Measurements from ENCODE around the gene UBALD2.
"Not testable (repeated sequence)": the region's sequence is repeated elsewhere in the genome, so short reads cannot be mapped to it uniquely, and the experiment has no call there.

UBALD2 gene

DNA sequence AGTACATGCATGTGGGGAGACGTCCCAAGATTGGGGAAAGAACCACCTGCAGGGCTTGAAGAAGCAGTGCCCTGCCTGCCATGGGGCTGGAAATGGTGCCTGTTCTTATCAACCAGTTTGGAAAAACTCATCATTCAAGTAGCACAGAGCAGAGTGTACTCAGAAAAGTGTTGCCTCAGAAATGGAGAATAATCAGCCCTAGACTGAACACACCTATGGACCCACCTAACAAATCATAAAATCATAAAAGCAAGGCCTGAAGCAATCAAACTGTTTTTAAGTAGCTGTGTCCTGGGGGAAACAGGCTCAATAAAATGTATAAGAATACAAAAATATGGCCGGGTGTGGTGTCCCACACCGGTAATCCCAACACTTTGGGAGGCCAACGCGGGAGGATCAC, 31.7 kb downstream of the UBALD2 start:
- H2AFZ ChIP-seq: no peak overlapping the region
- H3K36me3 ChIP-seq (ENCODE audit: control insufficient read depth, insufficient read depth, low read length): no peaks in the 10 kb centered on the region
- H3K27me3 ChIP-seq (ENCODE audit: control insufficient read depth, insufficient read depth, low read length): no peaks in the 10 kb centered on the region
- no peak overlapping the region for H3K4me2 ChIP-seq (ENCODE audit: low read length)
- no peak overlapping the region for H3K27ac ChIP-seq
- TF ChIP-seq, protein P1, sequence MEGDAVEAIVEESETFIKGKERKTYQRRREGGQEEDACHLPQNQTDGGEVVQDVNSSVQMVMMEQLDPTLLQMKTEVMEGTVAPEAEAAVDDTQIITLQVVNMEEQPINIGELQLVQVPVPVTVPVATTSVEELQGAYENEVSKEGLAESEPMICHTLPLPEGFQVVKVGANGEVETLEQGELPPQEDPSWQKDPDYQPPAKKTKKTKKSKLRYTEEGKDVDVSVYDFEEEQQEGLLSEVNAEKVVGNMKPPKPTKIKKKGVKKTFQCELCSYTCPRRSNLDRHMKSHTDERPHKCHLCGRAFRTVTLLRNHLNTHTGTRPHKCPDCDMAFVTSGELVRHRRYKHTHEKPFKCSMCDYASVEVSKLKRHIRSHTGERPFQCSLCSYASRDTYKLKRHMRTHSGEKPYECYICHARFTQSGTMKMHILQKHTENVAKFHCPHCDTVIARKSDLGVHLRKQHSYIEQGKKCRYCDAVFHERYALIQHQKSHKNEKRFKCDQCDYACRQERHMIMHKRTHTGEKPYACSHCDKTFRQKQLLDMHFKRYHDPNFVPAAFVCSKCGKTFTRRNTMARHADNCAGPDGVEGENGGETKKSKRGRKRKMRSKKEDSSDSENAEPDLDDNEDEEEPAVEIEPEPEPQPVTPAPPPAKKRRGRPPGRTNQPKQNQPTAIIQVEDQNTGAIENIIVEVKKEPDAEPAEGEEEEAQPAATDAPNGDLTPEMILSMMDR (IDR thresholded peaks at IDR 0.05): no peak
- no peaks in the 10 kb centered on the region for H3K79me2 ChIP-seq
- no peak overlapping the region for H3K4me3 ChIP-seq (ENCODE audit: low read depth, low read length)
- no peaks in the 10 kb centered on the region for H3K4me1 ChIP-seq
- no peak overlapping the region for H3K9ac ChIP-seq
- H3K9me3 ChIP-seq (ENCODE audit: control insufficient read depth, low read length): no peaks in the 10 kb centered on the region

DNA sequence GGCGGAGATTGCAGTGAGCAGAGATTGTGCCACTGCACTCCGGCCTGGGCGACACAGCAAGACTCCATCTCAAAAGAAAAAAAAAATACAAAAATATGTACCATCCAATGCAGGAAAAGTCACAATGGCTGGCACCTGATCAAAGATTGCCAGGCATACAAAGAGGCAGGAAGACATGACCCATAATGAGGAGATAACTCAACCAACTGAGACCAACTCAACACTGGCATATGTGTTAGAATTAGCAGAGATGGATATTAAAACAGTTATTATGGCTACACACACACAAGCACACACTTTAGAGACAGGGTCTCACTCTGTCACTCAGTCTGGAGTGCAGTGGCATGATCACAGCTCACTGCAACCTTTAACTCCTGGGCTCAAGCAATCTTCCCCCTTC, 32.3 kb downstream of the UBALD2 start:
- Histone ChIP-seq H3K4me1 (no peaks in the 10 kb centered on the region), H2AFZ (no peak overlapping the region), H3K4me2 (ENCODE audit: low read length) (no peak overlapping the region), H3K4me3 (ENCODE audit: low read depth, low read length) (no peak overlapping the region), H3K79me2 (no peaks in the 10 kb centered on the region), H3K9ac (no peak overlapping the region), H3K9me3 (ENCODE audit: control insufficient read depth, low read length) (no peaks in the 10 kb centered on the region), H3K27ac (no peak overlapping the region), H3K27me3 (ENCODE audit: control insufficient read depth, insufficient read depth, low read length) (no peaks in the 10 kb centered on the region), H3K36me3 (ENCODE audit: control insufficient read depth, insufficient read depth, low read length) (no peaks in the 10 kb centered on the region)
- TF ChIP-seq, protein P1 (IDR thresholded peaks at IDR 0.05): no peak

DNA sequence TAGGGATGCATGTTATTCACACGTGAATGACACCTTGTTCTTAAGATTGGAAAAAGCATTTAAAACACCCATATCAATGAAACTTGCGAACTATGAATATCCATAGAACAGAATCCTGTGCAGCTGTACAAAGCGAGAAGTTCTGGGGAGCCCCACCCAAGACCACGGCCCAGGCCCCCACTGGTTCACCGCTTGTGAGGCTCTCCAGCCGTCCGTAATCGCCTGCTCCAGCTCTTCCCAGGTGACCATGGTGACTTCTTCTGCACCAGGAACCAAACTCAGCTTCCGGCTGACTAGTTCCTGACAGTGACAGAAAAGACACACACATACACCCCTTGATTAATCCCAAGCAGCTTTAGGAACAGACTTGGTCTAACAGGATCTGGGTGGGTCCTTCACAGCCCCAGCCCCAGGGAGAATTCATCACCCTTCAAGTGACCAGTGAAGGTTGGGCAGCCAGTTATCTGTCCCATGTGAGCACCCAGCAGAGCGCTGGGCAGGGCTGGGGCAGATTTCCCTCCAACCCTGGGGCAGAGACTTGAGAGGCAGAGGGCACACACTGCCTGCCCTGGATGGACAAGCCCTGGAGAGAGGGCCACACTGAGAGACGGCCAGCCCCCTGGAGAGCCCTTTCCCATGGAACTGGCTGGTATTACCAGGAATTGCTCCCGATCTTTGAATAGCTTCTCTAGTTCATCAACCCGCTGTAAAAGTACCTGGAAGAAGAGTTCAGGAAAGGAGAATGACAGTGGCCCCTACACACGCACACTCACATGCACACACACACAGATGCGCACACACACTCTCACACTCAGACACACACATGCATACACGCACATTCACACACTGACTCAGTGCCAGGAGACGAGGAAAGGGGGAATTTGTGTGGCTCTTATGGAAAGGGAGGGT, 39.3 kb downstream of the UBALD2 start:
- no peaks in the 10 kb centered on the region for H3K4me1 ChIP-seq
- no peak overlapping the region for H3K9ac ChIP-seq
- H3K79me2 ChIP-seq: no peaks in the 10 kb centered on the region
- no peaks in the 10 kb centered on the region for H3K36me3 ChIP-seq (ENCODE audit: control insufficient read depth, insufficient read depth, low read length)
- H3K27me3 ChIP-seq (ENCODE audit: control insufficient read depth, insufficient read depth, low read length): no peaks in the 10 kb centered on the region
- no peak overlapping the region for H3K4me2 ChIP-seq (ENCODE audit: low read length)
- H2AFZ ChIP-seq: no peak overlapping the region
- H3K4me3 ChIP-seq (ENCODE audit: low read depth, low read length): no peak overlapping the region
- no peaks in the 10 kb centered on the region for H3K9me3 ChIP-seq (ENCODE audit: control insufficient read depth, low read length)
- TF ChIP-seq, protein P1 (IDR thresholded peaks at IDR 0.05): no peak
- H3K27ac ChIP-seq: no peak overlapping the region

DNA sequence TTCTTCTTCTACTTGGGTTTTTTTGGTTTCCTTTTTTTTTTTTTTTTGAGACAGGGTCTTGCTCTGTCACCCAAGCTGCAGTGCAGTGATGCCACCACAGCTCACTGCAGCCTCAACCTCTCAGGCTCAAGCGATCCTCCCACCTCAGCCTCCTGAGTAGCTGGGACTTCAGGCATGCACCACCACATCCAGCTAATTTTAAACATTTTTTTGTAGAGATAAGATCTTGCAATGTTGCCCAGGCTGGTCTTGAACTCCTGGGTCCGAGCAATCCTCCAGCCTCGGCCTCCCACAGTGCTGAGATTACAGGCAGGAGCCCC, 39.9 kb downstream of the UBALD2 start:
- H3K79me2 ChIP-seq; H3K27me3 ChIP-seq (ENCODE audit: control insufficient read depth, insufficient read depth, low read length); H3K4me2 ChIP-seq (ENCODE audit: low read length); H3K9me3 ChIP-seq (ENCODE audit: control insufficient read depth, low read length); H3K9ac ChIP-seq; H3K36me3 ChIP-seq (ENCODE audit: control insufficient read depth, insufficient read depth, low read length); H3K27ac ChIP-seq; H3K4me3 ChIP-seq (ENCODE audit: low read depth, low read length); H2AFZ ChIP-seq; H3K4me1 ChIP-seq: not testable (repeated sequence)

DNA sequence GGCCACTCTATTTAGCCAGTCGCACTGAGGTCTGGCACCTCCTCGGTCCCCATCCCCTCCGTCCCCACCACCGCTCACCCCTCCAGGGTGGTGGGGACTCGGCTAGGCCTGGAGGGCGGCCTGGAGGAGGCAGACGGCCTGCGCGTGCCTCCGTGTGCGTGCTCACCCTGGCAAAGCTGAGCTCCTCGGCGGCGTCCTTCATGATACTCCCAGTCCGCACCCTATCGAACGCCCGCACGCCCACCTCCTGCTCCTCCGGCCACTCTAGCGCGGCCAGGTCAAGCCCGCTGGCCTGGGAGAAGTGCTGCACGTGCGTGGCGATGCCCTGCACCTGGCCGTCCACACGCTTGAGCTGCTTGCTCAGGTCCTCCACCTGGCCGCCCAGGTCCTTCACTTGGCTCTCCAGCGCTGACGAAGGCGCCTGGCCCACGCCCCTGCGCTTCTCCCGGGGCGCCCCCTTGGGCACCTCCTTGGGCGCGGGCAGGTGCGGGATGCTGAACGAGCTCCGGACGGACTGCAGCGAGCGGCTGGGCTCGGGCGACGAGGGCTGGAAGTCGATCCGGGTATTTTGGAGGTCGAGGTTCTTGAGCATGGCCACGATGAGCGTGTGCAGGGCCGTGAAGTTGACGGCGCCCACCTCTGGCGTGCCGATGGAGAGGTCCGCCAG, 42.3 kb downstream of the UBALD2 start:
- no peaks in the 10 kb centered on the region for H3K79me2 ChIP-seq
- no peak overlapping the region for H3K4me3 ChIP-seq (ENCODE audit: low read depth, low read length)
- no peaks in the 10 kb centered on the region for H3K36me3 ChIP-seq (ENCODE audit: control insufficient read depth, insufficient read depth, low read length)
- H3K4me2 ChIP-seq (ENCODE audit: low read length): no peak overlapping the region
- no peak overlapping the region for H3K27ac ChIP-seq
- H3K27me3 ChIP-seq (ENCODE audit: control insufficient read depth, insufficient read depth, low read length): no peaks in the 10 kb centered on the region
- no peaks in the 10 kb centered on the region for H3K4me1 ChIP-seq
- H3K9ac ChIP-seq: no peak overlapping the region
- TF ChIP-seq, protein P1 (IDR thresholded peaks at IDR 0.05): no peak
- H3K9me3 ChIP-seq (ENCODE audit: control insufficient read depth, low read length): no peaks in the 10 kb centered on the region
- H2AFZ ChIP-seq: no peak overlapping the region
